ENCODE data around the gene BMP8A. TPM values are rescaled to one million over a fixed set of nuclear protein-coding genes. Genes with fewer than 3 reads are reported as not detected.
"Not testable (repeated sequence)": the region's sequence is repeated elsewhere in the genome, so short reads cannot be mapped to it uniquely, and the experiment has no call there.

The BMP8A gene
- total RNA-seq (2014; rRNA removed; shearing (Covaris generic)): not detected in 2 replicates

GRCh38 chr1:39491146-39491921 is at the start of gene BMP8A:
Gene BMP8A, plus strand, starts transcription at chr1:39491636. Its CDS starts 356 bp downstream, at chr1:39491992.
- in situ Hi-C loops (cut with HindIII; ENCODE audit: low sequenced_read_pairs): no loop called here
- DNase-seq (ENCODE audit: low spot score): peak; percentile 28

- no peak for DNase-seq (ENCODE audit: low spot score)
- in situ Hi-C loops (cut with HindIII; ENCODE audit: low sequenced_read_pairs): no loop called here
Measured at GRCh38 chr1:39441797-39442196, 49.6 kb upstream of the BMP8A start.

GRCh38 chr1:39445573-39445972 is 45.9 kb upstream of the BMP8A start:
- in situ Hi-C loops (cut with HindIII; ENCODE audit: low sequenced_read_pairs): no loop called here
- no peak for DNase-seq (ENCODE audit: low spot score)

- no peak for DNase-seq (ENCODE audit: low spot score)
- in situ Hi-C loops (cut with HindIII; ENCODE audit: low sequenced_read_pairs): no loop called here
Measured at GRCh38 chr1:39446986-39447567, 44.4 kb upstream of the BMP8A start.

- in situ Hi-C loops (cut with HindIII; ENCODE audit: low sequenced_read_pairs); DNase-seq (ENCODE audit: low spot score): not testable (repeated sequence)
Measured at GRCh38 chr1:39450041-39450440, 41.4 kb upstream of the BMP8A start.

- in situ Hi-C loops (cut with HindIII; ENCODE audit: low sequenced_read_pairs): no loop called here
- DNase-seq (ENCODE audit: low spot score): no peak
Measured at GRCh38 chr1:39450956-39451606, 40.4 kb upstream of the BMP8A start.

- in situ Hi-C loops (cut with HindIII; ENCODE audit: low sequenced_read_pairs): no loop called here
Measured at GRCh38 chr1:39452081-39452480, 39.4 kb upstream of the BMP8A start.

GRCh38 chr1:39452540-39452939 is 38.9 kb upstream of the BMP8A start:
- no peak for DNase-seq (ENCODE audit: low spot score)
- in situ Hi-C loops (cut with HindIII; ENCODE audit: low sequenced_read_pairs): no loop called here

More at GRCh38 chr1:39452081-39452480, 39.4 kb upstream of the BMP8A start:
- no peak for DNase-seq (ENCODE audit: low spot score)

- in situ Hi-C loops (cut with HindIII; ENCODE audit: low sequenced_read_pairs): no loop called here
- no peak for DNase-seq (ENCODE audit: low spot score)
Measured at GRCh38 chr1:39453603-39454002, 37.8 kb upstream of the BMP8A start.

GRCh38 chr1:39458991-39459390 is 32.4 kb upstream of the BMP8A start:
- DNase-seq (ENCODE audit: low spot score): peak; percentile 52
- in situ Hi-C loops (cut with HindIII; ENCODE audit: low sequenced_read_pairs): no loop called here

GRCh38 chr1:39462074-39462473 is 29.4 kb upstream of the BMP8A start:
- in situ Hi-C loops (cut with HindIII; ENCODE audit: low sequenced_read_pairs): no loop called here
- DNase-seq (ENCODE audit: low spot score): no peak

GRCh38 chr1:39466413-39467107 is 24.9 kb upstream of the BMP8A start:
- in situ Hi-C loops (cut with HindIII; ENCODE audit: low sequenced_read_pairs): no loop called here
- no peak for DNase-seq (ENCODE audit: low spot score)

- DNase-seq (ENCODE audit: low spot score); in situ Hi-C loops (cut with HindIII; ENCODE audit: low sequenced_read_pairs): not testable (repeated sequence)
Measured at GRCh38 chr1:39467108-39467720, 24.2 kb upstream of the BMP8A start.

- in situ Hi-C loops (cut with HindIII; ENCODE audit: low sequenced_read_pairs): no loop called here
- DNase-seq (ENCODE audit: low spot score): no peak
Measured at GRCh38 chr1:39469150-39469549, 22.3 kb upstream of the BMP8A start.

- in situ Hi-C loops (cut with HindIII; ENCODE audit: low sequenced_read_pairs): no loop called here
- no peak for DNase-seq (ENCODE audit: low spot score)
Measured at GRCh38 chr1:39470040-39470439, 21.4 kb upstream of the BMP8A start.

GRCh38 chr1:39472826-39473225 is 18.6 kb upstream of the BMP8A start:
- in situ Hi-C loops (cut with HindIII; ENCODE audit: low sequenced_read_pairs): no loop called here

GRCh38 chr1:39473324-39473723 is 18.1 kb upstream of the BMP8A start:
- in situ Hi-C loops (cut with HindIII; ENCODE audit: low sequenced_read_pairs): no loop called here

More at GRCh38 chr1:39472826-39473225, 18.6 kb upstream of the BMP8A start:
- DNase-seq (ENCODE audit: low spot score): no peak

GRCh38 chr1:39474810-39475209 is 16.6 kb upstream of the BMP8A start:
- no peak for DNase-seq (ENCODE audit: low spot score)
- in situ Hi-C loops (cut with HindIII; ENCODE audit: low sequenced_read_pairs): no loop called here

More at GRCh38 chr1:39473324-39473723, 18.1 kb upstream of the BMP8A start:
- DNase-seq (ENCODE audit: low spot score): no peak

GRCh38 chr1:39475551-39475950 is 15.9 kb upstream of the BMP8A start:
- DNase-seq (ENCODE audit: low spot score); in situ Hi-C loops (cut with HindIII; ENCODE audit: low sequenced_read_pairs): not testable (repeated sequence)
